HS-27A (cell line): ENCODE measurements around the gene FCGR3A.

ENCODE experiments used
- DNase-seq: peaks from one replicate; pipeline ENCODE4 v3.0.0-alpha.2; 2012; ENCODE audit warnings: low read depth, missing footprints

The FCGR3A gene

GRCh38 chr1:161501234-161501633 is 48.4 kb downstream of the FCGR3A start:
- no peak for DNase-seq

GRCh38 chr1:161499099-161500039 is 50.2 kb downstream of the FCGR3A start:
- no peak for DNase-seq

- DNase-seq: no peak
Measured at GRCh38 chr1:161498646-161499045, 51.0 kb downstream of the FCGR3A start.

- DNase-seq: no peak
Measured at GRCh38 chr1:161497961-161498360, 51.7 kb downstream of the FCGR3A start.

- DNase-seq: no peak
Measured at GRCh38 chr1:161495490-161495889, 54.1 kb downstream of the FCGR3A start.

GRCh38 chr1:161494091-161494735 is 55.4 kb downstream of the FCGR3A start:
- DNase-seq: no peak

- DNase-seq: no peak
Measured at GRCh38 chr1:161492827-161493226, 56.8 kb downstream of the FCGR3A start.
